GM23338 (cell line): ENCODE measurements around the gene GRIN1. TPM values are rescaled to one million over a fixed set of nuclear protein-coding genes. Genes with fewer than 3 reads are reported as not detected.

Experiments
- ATAC-seq: fragments of 200-7000 bp; cut with Tn5 transposase; 3 replicates; pipeline ENCODE4 v1.9.1; 2020
- DNase-seq: peaks from one replicate; pipeline ENCODE4 v3.0.0-alpha.2; 2015; ENCODE audit warnings: low spot score
- H2AFZ ChIP-seq: fragments of 200-600 bp; sonication (generic); 2 replicates; pipeline ENCODE4 v1.8.0; 2016; ENCODE audit warnings: antibody characterized with exemption, mild to moderate bottlenecking, moderate library complexity
- H3F3A ChIP-seq: fragments of 200-600 bp; sonication (generic); replicated peaks from 2 replicates; pipeline ENCODE4 v1.8.0; 2017; ENCODE audit warnings: antibody characterized with exemption, mixed run types, low read depth
- H3K27ac ChIP-seq: fragments of 200-600 bp; sonication (generic); 2 replicates; pipeline ENCODE4 v1.6.1; 2016; ENCODE audit warnings: low read depth
- H3K27me3 ChIP-seq: fragments of 200-600 bp; sonication (generic); 2 replicates; pipeline ENCODE4 v1.8.0; 2016; ENCODE audit warnings: mild to moderate bottlenecking, mixed run types, moderate library complexity; ENCODE audit not compliant: insufficient read depth
- H3K36me3 ChIP-seq: fragments of 200-600 bp; sonication (generic); 2 replicates; pipeline ENCODE4 v1.8.0; 2016; ENCODE audit warnings: mild to moderate bottlenecking; ENCODE audit not compliant: insufficient read depth
- H3K4me1 ChIP-seq: fragments of 200-600 bp; sonication (generic); 2 replicates; pipeline ENCODE4 v1.8.0; 2016; ENCODE audit warnings: mild to moderate bottlenecking, moderate library complexity; ENCODE audit not compliant: insufficient read depth
- H3K4me2 ChIP-seq: fragments of 200-600 bp; sonication (generic); 2 replicates; pipeline ENCODE4 v1.7.1; 2017; ENCODE audit warnings: mixed run types
- H3K4me3 ChIP-seq: fragments of 200-600 bp; sonication (generic); 2 replicates; pipeline ENCODE4 v1.6.1; 2016; ENCODE audit warnings: mixed run types
- H3K79me2 ChIP-seq: fragments of 200-600 bp; sonication (generic); replicated peaks from 2 replicates; pipeline ENCODE4 v1.8.0; 2017; ENCODE audit warnings: mild to moderate bottlenecking; ENCODE audit not compliant: insufficient read depth
- H3K9me2 ChIP-seq: fragments of 200-600 bp; sonication (generic); 2 replicates; pipeline ENCODE4 v1.8.0; 2017; ENCODE audit not compliant: insufficient read depth
- H4K20me1 ChIP-seq: fragments of 200-600 bp; sonication (generic); replicated peaks from 2 replicates; pipeline ENCODE4 v1.8.0; 2017; ENCODE audit warnings: mild to moderate bottlenecking; ENCODE audit not compliant: insufficient read depth
- H3K27ac Mint-ChIP-seq: 2 replicates; pipeline ENCODE4 v1.8.0; 2020; ENCODE audit warnings: inconsistent platforms, mild to moderate bottlenecking, moderate library complexity, mixed read lengths
- H3K27me3 Mint-ChIP-seq: 3 replicates; pipeline ENCODE4 v1.8.0; 2022; ENCODE audit warnings: low read depth, mild to moderate bottlenecking, moderate library complexity, mixed read lengths, inconsistent platforms; ENCODE audit not compliant: insufficient read depth, poor library complexity
- H3K36me3 Mint-ChIP-seq: 3 replicates; pipeline ENCODE4 v1.8.0; 2021; ENCODE audit warnings: low read depth, mild to moderate bottlenecking, inconsistent platforms, moderate library complexity, mixed read lengths
- H3K4me1 Mint-ChIP-seq: 3 replicates; pipeline ENCODE4 v1.8.0; 2020; ENCODE audit warnings: mild to moderate bottlenecking, inconsistent platforms, mixed read lengths
- H3K4me3 Mint-ChIP-seq: 3 replicates; pipeline ENCODE4 v1.8.0; 2021; ENCODE audit warnings: moderate library complexity, mild to moderate bottlenecking, inconsistent platforms, mixed read lengths
- H3K9me3 Mint-ChIP-seq: 3 replicates; pipeline ENCODE4 v1.8.0; 2020; ENCODE audit warnings: moderate library complexity, mild to moderate bottlenecking, inconsistent platforms, mixed read lengths
- CREB1 ChIP-seq: fragments of 250-450 bp; sonication (Bioruptor Pico); IDR thresholded peaks from 2 replicates; pipeline ENCODE4 v1.5.0; 2020; ENCODE audit warnings: low read depth, mild to moderate bottlenecking, moderate library complexity
- CTCF ChIP-seq, 2 experiments: fragments of 200-600 bp in 1 of 2; sonication (generic) in 1 of 2; conservative IDR thresholded peaks; 2 replicates each; pipeline versions ENCODE4 v1.5.1 to v1.6.1; 2016 to 2017; ENCODE audit warnings: antibody characterized with exemption in 2 of 2, low read depth in 2 of 2, mild to moderate bottlenecking in 2 of 2, moderate library complexity in 1 of 2
- EZH2 ChIP-seq: fragments of 200-600 bp; sonication (generic); IDR thresholded peaks from one replicate; pipeline ENCODE4 v1.8.0; 2017; ENCODE audit warnings: antibody characterized with exemption, mild to moderate bottlenecking, low read depth; ENCODE audit not compliant: unreplicated experiment
- EZH2phosphoT487 ChIP-seq: fragments of 200-600 bp; sonication (generic); IDR thresholded peaks from one replicate; pipeline ENCODE4 v1.8.1; 2018; ENCODE audit warnings: antibody characterized with exemption; ENCODE audit not compliant: unreplicated experiment
- JUNB ChIP-seq: IDR thresholded peaks from one replicate; pipeline ENCODE4 v1.6.1; 2016; ENCODE audit warnings: antibody characterized with exemption; ENCODE audit not compliant: unreplicated experiment
- NANOG ChIP-seq: IDR thresholded peaks from 2 replicates; pipeline ENCODE4 v1.6.1; 2016; ENCODE audit warnings: antibody characterized with exemption, borderline replicate concordance
- POLR2AphosphoS5 ChIP-seq: IDR thresholded peaks from 2 replicates; pipeline ENCODE4 v1.6.1; 2016; ENCODE audit warnings: antibody characterized with exemption, low read depth
- REST ChIP-seq: IDR thresholded peaks from one replicate; pipeline ENCODE4 v1.6.1; 2018; ENCODE audit warnings: antibody characterized with exemption; ENCODE audit not compliant: unreplicated experiment
- ZNF114 ChIP-seq: fragments of 250-450 bp; sonication (Bioruptor Pico); IDR thresholded peaks from 2 replicates; pipeline ENCODE4 v1.5.0; 2020; ENCODE audit warnings: mild to moderate bottlenecking, moderate library complexity
- ZNF331 ChIP-seq: fragments of 250-450 bp; sonication (Bioruptor Pico); IDR thresholded peaks from 2 replicates; pipeline ENCODE4 v1.5.0; 2020; ENCODE audit warnings: low read depth, mild to moderate bottlenecking, moderate library complexity
- polyA plus RNA-seq: library from polyadenylated mRNA; unstranded; fragments of >200 nt; fragmentation: Nextera tagmentation; extraction: Ambion mirVana; gene quantifications from 2 replicates; pipeline ENCODE4 v1.2.1, GENCODE V29; 2016
- total RNA-seq: library from RNA; depleted of rRNA; stranded (reverse); fragments of >200 nt; shearing (Covaris generic); gene quantifications from 2 replicates; pipeline ENCODE4 v1.2.3, GENCODE V29; 2014
- TF ChIP-seq, protein P1 (sequence below): IDR thresholded peaks from 2 replicates; pipeline ENCODE4 v1.6.1; 2016; ENCODE audit warnings: antibody characterized with exemption
- TF ChIP-seq, protein P2 (sequence below): fragments of 250-450 bp; sonication (Bioruptor Pico); IDR thresholded peaks from 2 replicates; pipeline ENCODE4 v1.5.0; 2020; ENCODE audit warnings: mild to moderate bottlenecking, moderate library complexity

GRIN1 gene
- total and polyA plus RNA-seq, 2 experiments from 2014 or later, result 2.7 to 5.5 TPM

DNA sequence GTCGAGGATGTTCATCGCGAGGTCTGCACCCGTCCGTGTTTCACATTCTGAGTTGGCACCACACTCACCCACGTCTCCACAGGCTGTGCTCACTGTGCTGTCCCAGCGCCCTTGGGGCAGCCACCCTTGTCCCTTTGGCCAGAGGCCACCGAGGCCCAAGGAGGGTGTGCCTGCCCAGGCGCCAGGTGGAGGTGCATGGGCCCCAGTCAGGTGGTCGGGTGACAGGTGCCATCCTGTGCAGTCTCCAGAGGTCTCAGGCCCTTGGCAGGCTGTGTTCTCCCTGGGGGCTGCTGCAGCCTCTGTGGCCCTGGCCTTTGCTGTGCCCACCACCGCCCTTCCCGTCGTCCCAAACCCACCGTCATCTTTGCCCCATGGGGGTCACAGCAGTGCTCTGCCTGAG lies 39.7 kb upstream of the GRIN1 start (continued):
- TF ChIP-seq, protein P1, sequence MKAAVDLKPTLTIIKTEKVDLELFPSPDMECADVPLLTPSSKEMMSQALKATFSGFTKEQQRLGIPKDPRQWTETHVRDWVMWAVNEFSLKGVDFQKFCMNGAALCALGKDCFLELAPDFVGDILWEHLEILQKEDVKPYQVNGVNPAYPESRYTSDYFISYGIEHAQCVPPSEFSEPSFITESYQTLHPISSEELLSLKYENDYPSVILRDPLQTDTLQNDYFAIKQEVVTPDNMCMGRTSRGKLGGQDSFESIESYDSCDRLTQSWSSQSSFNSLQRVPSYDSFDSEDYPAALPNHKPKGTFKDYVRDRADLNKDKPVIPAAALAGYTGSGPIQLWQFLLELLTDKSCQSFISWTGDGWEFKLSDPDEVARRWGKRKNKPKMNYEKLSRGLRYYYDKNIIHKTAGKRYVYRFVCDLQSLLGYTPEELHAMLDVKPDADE, result no peak
- TF ChIP-seq CTCF (conservative IDR thresholded peaks at IDR 0.05; ENCODE audit: low read depth in 2 of 2), result no peak
- TF ChIP-seq REST, result no peak
- no peak for TF ChIP-seq ZNF331 (CRISPR knock-in tag)
- no peak for TF ChIP-seq JUNB

DNA sequence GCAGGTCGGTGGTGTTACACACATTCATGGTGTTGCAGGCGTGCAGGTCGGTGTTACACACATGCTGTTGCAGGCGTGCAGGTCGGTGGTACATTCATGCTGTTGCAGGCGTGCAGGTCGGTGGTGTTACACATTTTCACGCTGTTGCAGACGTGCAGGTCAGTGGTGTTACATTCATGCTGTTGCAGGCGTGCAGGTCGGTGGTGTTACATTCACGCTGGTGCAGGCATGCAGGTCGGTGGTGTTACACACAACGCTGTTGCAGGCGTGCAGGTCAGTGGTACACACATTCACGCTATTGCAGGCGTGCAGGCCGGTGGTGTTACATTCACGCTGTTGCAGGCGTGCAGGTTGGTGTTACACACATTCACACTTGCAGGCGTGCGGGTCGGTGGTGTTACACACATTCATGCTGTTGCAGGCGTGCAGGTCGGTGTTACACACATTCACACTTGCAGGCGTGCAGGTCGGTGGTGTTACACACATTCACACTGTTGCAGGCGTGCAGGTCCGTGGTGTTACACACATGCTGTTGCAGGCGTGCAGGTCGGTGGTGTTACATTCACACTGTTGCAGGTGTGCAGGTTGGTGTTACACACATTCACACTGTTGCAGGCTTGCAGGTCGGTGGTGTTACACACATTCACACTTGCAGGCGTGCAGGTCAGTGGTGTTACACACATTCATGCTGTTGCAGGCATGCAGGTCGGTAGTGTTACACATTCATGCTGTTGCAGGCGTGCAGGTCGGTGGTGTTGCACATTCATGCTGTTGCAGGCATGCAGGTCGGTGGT lies 35.6 kb upstream of the GRIN1 start:
- no peaks in the 10 kb centered on the region for H3K79me2 ChIP-seq
- no peaks in the 10 kb centered on the region for H3K9me2 ChIP-seq
- no peak overlapping the region for H3K27ac ChIP-seq
- DNase-seq, result no peak
- no peak overlapping the region for H3K27ac Mint-ChIP-seq
- no peak overlapping the region for H3K4me3 ChIP-seq
- no peak overlapping the region for H3K4me3 Mint-ChIP-seq
- H3K4me1 ChIP-seq, result no peaks in the 10 kb centered on the region
- peaks cover 11% of the 10 kb centered on the region; the same call in 1 of the 2 replicates for H3F3A ChIP-seq
- H3K9me3 Mint-ChIP-seq, result peaks cover 2% of the 10 kb centered on the region; the same call in 1 of the 3 replicates
- ATAC-seq, result no peak
- no peak overlapping the region for H2AFZ ChIP-seq
- H4K20me1 ChIP-seq, result no peaks in the 10 kb centered on the region; the same call in 1 of the 2 replicates
- peaks cover 8% of the 10 kb centered on the region for H3K36me3 ChIP-seq
- H3K4me1 Mint-ChIP-seq, result no peaks in the 10 kb centered on the region; the same call in 2 of the 3 replicates
- H3K36me3 Mint-ChIP-seq, result peaks cover 16% of the 10 kb centered on the region
- no peaks in the 10 kb centered on the region for H3K27me3 ChIP-seq
- H3K27me3 Mint-ChIP-seq, result peaks cover 2% of the 10 kb centered on the region
- no peak overlapping the region for H3K4me2 ChIP-seq
- TF ChIP-seq NANOG (no peak), POLR2AphosphoS5 (no peak), EZH2 (no peak), CREB1 (no peak), ZNF114 (CRISPR knock-in tag) (no peak), EZH2phosphoT487 (no peak)
- TF ChIP-seq, protein P2, sequence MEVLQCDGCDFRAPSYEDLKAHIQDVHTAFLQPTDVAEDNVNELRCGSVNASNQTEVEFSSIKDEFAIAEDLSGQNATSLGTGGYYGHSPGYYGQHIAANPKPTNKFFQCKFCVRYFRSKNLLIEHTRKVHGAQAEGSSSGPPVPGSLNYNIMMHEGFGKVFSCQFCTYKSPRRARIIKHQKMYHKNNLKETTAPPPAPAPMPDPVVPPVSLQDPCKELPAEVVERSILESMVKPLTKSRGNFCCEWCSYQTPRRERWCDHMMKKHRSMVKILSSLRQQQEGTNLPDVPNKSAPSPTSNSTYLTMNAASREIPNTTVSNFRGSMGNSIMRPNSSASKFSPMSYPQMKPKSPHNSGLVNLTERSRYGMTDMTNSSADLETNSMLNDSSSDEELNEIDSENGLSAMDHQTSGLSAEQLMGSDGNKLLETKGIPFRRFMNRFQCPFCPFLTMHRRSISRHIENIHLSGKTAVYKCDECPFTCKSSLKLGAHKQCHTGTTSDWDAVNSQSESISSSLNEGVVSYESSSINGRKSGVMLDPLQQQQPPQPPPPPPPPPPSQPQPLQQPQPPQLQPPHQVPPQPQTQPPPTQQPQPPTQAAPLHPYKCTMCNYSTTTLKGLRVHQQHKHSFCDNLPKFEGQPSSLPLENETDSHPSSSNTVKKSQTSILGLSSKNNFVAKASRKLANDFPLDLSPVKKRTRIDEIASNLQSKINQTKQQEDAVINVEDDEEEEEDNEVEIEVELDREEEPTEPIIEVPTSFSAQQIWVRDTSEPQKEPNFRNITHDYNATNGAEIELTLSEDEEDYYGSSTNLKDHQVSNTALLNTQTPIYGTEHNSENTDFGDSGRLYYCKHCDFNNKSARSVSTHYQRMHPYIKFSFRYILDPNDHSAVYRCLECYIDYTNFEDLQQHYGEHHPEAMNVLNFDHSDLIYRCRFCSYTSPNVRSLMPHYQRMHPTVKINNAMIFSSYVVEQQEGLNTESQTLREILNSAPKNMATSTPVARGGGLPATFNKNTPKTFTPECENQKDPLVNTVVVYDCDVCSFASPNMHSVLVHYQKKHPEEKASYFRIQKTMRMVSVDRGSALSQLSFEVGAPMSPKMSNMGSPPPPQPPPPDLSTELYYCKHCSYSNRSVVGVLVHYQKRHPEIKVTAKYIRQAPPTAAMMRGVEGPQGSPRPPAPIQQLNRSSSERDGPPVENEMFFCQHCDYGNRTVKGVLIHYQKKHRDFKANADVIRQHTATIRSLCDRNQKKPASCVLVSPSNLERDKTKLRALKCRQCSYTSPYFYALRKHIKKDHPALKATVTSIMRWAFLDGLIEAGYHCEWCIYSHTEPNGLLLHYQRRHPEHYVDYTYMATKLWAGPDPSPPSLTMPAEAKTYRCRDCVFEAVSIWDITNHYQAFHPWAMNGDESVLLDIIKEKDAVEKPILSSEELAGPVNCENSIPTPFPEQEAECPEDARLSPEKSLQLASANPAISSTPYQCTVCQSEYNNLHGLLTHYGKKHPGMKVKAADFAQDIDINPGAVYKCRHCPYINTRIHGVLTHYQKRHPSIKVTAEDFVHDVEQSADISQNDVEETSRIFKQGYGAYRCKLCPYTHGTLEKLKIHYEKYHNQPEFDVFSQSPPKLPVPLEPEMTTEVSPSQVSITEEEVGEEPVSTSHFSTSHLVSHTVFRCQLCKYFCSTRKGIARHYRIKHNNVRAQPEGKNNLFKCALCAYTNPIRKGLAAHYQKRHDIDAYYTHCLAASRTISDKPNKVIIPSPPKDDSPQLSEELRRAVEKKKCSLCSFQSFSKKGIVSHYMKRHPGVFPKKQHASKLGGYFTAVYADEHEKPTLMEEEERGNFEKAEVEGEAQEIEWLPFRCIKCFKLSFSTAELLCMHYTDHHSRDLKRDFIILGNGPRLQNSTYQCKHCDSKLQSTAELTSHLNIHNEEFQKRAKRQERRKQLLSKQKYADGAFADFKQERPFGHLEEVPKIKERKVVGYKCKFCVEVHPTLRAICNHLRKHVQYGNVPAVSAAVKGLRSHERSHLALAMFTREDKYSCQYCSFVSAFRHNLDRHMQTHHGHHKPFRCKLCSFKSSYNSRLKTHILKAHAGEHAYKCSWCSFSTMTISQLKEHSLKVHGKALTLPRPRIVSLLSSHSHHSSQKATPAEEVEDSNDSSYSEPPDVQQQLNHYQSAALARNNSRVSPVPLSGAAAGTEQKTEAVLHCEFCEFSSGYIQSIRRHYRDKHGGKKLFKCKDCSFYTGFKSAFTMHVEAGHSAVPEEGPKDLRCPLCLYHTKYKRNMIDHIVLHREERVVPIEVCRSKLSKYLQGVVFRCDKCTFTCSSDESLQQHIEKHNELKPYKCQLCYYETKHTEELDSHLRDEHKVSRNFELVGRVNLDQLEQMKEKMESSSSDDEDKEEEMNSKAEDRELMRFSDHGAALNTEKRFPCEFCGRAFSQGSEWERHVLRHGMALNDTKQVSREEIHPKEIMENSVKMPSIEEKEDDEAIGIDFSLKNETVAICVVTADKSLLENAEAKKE, result no peak
